GM19455 (cell line): ENCODE measurements around the gene CDK5.

Source experiments
- ATAC-seq: cut with Tn5 transposase; IDR thresholded peaks from one replicate; pipeline ENCODE4 v1.9.1; 2021; ENCODE audit not compliant: unreplicated experiment

CDK5 gene

DNA sequence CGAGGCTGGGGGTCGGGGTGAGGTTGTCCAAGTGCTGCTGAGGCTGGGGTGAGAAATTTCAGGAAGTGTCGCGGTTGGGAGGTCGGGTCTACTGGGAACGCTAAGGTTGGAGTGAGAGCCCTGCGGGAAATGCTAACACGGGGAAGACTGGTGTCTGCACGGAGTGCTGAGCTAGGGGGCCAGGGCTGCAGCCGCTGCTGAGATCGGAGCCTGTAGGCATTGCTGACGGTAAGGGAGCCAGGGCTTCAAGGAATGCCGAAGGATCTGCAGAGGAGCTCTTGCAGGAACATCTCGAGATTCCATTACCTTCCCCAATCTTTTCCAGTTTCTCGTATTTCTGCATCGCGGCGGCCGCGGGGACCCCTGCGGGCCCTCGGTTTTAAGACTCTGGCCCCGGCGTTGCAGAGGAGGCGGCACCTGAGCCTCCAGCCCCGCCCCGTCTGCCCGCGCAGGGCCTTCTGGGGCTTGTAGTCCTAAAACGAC lies at the start of gene CDK5:
TSS of gene CDK5 (minus strand) at position 392 of the 483 bp plus-strand sequence. CDS start at position 343, 49 bp downstream.
- ATAC-seq, result peak; percentile 16

GRCh38 chr7:151104411-151105235 lies 46.9 kb upstream of the CDK5 start:
- no peak for ATAC-seq

- ATAC-seq, result no peak
Observed at GRCh38 chr7:151103973-151104372, 46.3 kb upstream of the CDK5 start.

DNA sequence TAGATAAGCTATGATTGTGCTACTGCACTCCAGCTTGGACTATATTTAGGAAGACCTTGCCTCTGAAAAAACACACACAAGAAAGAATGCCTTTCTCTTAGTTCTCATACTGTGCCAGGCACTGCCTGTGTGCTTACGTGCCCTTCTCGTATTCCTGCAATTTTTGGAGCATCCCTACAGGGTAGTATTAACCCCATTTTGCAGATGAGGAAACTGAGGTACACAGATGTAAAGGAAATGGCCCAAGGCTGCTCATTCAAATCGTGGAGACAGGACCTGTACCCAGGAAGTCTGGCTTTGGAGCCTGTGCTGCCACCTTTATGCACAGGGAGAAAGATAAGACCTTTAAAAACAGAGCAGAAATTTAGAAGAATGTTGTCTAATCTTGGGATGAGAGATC lies 45.3 kb upstream of the CDK5 start:
- ATAC-seq, result no peak

DNA sequence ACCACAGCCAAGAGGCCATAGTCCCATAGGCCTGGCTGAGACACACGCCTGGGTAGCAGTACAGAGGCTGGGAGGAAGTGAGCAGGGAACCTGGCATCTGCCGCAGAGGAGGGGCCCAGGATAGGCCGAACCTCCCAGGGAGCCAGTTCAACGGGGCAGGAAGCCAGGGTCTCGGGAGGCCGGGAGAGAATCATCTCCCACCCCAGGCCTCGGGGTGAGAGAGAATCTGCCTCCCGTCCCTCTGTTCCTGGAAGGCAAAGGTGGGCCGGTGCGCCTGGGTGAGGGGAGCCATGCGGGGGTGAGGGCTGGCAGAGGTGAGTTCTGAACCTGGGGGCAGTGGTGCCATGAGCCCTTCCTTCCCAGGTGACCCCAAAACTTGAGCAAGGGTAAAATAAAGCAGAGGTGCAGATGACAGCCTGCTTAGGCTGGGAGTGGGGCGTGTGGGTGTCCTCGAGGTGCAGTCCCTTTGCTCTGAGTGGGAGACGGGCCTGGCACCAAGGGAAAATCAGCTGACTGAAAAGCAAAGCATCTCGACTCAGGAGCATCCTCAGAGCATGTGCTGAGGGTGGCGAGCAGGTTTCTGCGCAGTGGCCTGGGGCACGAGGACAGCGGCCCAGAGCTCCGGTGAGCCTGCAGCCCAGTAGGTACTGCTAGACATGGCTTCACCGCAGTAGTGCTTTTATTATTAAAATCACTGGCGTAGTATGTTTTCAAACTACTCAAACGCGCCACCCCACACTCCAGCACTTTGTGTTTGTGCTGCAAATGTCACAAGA lies 44.1 kb upstream of the CDK5 start:
- no peak for ATAC-seq

DNA sequence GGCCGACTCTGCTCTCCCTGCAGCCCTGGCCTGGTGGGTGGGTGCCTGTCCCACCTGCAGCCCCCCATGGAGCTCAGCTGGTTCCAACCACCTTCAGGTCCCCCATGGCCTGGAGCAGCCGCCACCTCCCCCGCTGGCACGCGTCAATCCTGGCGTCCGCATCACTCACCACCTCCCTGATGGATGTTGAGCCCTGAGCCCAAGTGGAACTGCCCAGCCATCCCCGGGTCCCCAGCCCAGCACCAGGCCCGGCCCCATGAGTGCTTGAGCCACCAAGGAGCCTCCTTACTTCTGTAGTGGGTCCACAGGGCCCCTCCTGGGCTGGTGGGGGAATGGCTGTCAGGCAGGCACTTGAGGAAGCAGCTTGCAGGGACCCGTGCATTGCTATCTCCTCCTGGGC lies 43.2 kb upstream of the CDK5 start:
- no peak for ATAC-seq

- no peak for ATAC-seq
Observed at GRCh38 chr7:151099486-151100211, 42.0 kb upstream of the CDK5 start.

- ATAC-seq, result no peak
Observed at GRCh38 chr7:151095828-151096475, 38.3 kb upstream of the CDK5 start.

- ATAC-seq, result no peak
Observed at GRCh38 chr7:151095123-151095797, 37.6 kb upstream of the CDK5 start.

DNA sequence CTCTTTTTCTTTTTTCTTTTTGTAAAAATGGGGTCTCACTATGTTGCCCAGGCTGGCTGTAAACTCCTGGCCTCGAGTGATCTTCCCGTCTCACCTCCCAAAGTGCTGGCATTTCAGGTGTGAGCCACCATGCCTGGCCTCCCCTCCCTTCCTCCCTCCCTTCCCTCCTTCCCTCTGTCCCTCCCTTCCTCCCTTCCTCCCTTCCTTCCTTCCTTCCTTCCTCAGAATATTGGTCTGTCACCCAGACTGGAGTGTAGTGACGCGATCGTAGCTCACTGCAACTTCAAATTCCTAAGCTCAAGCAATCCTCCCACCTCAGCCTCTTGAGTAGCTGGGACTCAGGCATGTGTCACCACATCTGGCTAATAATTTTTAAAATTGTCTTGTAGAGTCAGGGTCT lies 37.0 kb upstream of the CDK5 start:
- no peak for ATAC-seq

- no peak for ATAC-seq
Observed at GRCh38 chr7:151093748-151094147, 36.1 kb upstream of the CDK5 start.

DNA sequence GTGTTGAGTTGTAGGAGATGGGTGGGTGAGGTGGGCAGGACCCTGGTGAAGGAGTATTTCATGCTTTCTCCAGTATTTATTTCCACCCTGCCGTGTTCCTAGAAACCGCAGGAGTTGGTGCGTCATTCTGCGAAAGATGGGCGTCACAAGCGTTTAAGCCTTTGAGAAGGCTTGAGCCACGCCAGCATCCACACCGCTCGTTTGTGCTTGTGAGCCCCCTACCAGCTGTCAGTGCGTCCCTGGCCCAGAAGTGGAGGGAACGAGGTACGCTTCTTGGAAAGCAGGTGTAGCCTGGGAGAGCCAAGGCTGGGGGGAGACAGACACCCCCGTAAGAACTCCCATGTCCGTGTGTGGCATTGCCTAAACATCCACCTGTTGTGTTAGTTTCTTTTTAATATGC lies 34.3 kb upstream of the CDK5 start:
- no peak for ATAC-seq

DNA sequence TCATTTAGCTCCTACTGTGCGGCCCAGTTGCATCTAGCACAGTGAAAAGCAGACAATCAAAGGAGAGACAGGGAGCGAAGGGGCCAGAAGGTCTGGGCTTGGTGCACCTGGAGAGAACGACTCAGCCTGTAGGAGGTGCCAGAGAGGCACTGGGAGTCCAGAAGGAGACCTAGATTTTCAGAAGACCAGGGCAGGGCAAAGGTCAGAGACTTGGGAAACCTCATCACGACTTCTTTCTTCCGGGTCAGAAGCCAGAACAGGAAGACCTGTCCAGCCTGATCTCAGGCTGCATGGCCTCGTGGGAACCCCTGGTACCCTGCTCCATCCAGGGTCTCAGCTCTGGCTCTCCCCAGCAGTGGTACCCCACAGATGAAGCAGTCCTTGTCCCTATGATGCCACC lies 33.7 kb upstream of the CDK5 start:
- no peak for ATAC-seq

GRCh38 chr7:151091003-151091402 lies 33.3 kb upstream of the CDK5 start:
- no peak for ATAC-seq

DNA sequence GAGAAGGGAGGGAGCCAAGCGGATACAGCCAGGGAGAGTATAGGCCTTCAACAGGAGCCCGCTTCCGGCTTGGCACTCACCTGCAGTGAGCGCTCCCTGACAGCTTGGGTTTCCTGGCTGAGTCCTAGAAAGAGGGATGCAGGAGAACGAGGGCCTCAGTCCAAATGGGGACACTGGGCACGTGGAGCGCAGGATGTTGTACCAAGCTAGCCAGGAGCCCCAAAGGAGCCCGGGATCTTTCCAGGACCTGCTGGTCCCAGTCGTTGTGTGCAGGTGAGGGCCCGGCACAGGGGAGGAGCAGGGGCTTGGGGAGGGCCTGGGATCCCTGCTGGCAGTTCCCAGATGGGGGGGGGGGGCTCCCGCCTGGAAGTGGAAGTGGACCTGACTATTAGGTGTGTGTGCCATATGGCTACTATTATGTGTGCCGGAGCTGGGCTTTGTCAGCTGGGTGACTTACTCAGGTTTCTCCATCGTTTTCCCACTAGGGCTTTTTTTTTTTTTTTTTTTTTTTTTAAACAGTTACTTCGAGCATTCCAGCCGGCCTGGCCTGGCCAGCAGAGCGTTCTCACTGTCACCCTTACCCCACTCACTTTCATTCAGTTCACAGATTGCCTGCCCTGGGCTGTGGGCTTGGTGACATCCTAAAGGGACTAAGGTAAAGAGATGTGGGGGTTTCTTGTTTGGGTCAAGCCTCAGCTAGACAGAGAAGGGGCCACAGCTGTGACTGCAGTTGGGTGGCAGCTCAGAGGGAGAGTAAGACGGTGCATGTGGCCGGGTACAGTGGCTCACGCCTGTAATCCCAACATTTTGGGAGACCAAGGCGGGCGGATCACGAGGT lies 32.4 kb upstream of the CDK5 start:
- ATAC-seq, result no peak

GRCh38 chr7:151088856-151089699 lies 31.4 kb upstream of the CDK5 start:
- ATAC-seq, result no peak

GRCh38 chr7:151088019-151088855 lies 30.5 kb upstream of the CDK5 start:
- ATAC-seq, result no peak
